HG03571 (cell line): ENCODE measurements around the gene TNIK.
"Not testable (repeated sequence)": the region's sequence is repeated elsewhere in the genome, so short reads cannot be mapped to it uniquely, and the experiment has no call there.

Source experiments
- ATAC-seq: cut with Tn5 transposase; IDR thresholded peaks from one replicate; pipeline ENCODE4 v1.9.1; 2021; ENCODE audit not compliant: unreplicated experiment

TNIK gene

DNA sequence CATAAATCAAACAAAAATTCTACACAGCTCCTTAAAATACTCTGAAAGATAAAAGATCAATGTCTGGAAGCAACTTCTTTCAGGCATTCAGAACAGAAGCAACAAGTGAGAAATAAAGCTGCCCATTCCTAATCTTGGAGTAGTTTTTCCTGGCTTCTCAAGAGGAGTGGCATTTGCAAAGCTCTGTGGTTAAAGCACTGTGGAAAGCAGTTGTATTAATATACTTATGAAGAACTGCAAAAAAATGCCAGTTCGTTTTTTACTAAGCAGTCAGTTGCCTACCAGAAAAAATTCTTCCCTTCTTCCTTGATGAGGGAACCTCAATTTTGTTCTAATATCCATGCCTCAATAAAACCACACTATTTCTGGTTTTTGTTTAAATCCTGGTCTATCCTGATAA lies 197.8 kb downstream of the TNIK start:
- ATAC-seq: no peak

DNA sequence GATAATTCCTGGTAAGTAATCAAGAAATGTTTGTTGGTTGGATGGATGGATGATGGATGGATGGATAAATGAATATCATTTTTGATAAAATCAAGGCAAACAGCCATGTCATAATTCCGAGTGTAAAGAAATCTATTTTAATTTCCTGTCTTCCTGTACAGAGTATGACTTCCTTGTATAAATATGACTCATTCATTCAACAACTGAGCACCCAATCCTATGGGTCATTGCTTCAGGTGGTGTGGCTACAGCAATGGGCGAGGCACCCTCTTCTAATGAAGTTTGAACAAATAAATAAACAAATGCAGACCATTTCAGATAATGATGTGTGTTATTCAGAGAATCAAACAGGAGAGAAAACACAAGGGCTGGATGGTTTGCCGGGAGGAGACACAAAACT lies 198.7 kb downstream of the TNIK start:
- ATAC-seq: peak; percentile 37

DNA sequence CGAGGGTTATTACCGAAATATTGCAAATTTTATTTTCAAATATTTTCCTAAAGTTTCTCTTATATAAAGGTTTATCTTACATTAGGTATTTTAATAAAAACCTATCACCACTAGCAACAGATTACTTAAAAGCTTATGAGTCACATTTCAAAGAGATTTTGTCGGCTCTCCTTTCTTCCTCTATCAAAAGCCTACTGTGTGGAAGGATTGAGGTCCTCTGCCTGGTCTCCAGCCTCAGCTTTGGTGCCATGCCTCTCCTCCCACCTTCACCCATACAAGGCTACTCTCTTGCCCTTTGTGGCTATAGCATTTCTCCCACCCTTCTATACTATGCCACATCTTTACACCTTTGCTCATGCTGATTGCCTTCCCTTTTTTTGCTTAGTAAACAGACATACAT lies 199.3 kb downstream of the TNIK start:
- no peak for ATAC-seq

DNA sequence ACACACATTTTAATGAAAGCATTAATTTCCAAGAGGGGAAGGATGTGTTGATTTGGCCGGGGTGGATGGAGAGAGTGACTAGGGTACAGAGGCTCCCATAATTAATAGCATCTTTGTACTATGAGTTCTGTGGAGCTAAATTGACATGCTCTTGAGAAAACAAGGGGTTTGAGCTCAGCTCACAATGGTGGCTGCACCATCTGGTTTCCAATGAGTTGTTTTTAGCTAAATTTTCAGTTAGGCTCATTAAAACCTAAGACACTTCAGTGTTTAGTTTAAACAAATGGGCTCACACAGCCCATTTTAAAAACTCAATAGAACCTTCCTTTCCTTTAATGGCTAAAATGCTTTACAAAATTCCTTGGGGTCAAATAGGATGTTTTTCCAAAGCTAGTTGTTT lies 199.7 kb downstream of the TNIK start:
- ATAC-seq: no peak

DNA sequence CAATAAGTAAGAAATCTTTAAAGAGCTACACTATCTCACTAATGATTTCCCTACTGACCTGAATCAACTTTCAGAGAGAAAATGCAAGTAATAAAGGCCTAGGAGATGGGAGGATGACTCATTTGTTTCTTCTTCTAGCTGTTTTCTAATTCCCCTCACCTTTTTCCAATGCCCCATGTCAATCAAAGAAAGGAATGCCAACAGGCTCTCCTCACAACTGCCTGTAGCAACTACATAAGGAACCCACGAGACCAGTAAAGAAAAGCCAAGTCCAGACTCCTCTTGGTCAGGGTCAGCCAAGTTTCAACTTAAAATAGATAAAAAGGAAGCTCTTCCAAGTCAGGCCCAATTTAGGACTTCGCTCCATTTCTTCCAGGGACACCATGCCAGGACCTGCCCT lies 201.9 kb downstream of the TNIK start:
- no peak for ATAC-seq

DNA sequence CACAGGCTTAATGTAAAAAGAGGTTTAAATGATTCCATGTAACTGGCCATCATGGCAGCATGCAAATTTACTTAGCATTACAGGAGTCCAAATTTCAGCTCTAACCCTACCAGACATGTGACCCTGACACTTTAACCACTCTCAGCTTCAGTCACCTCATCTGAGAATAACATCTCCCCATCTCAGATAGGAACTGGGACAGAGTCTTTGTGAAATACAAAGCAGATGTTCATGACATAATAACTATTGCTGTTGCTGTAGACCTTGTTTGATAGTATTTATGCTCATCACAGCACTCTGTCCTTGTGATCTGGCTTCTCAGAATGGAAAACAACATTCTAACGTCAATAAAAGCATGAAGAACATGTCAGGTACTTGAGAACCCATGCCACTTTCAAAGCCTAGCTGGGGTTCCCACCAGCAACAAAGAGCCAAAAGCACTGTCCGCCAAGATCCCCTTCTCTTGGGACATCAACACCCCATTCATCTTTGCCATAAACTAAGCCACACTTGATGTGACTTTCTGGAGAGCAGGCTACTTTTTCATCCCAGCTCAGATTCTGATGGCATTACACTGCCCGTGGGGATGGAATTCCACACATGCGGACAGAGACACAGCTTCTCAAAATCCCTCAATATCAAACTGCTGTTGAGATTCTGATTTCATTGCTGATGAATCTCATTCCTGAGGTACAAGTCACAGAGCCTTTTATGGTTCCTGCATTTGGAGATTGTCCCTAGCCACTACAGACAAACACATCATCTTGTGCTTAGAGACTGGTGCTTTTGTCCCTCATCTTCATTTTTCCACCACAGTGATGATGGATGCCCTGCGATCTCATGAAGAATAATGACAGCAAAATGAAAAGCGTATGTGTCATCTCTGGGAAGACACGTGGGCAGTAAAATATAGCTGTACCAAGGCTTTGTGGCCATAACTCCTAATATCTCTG lies 202.7 kb downstream of the TNIK start:
- ATAC-seq: peak; percentile 32

DNA sequence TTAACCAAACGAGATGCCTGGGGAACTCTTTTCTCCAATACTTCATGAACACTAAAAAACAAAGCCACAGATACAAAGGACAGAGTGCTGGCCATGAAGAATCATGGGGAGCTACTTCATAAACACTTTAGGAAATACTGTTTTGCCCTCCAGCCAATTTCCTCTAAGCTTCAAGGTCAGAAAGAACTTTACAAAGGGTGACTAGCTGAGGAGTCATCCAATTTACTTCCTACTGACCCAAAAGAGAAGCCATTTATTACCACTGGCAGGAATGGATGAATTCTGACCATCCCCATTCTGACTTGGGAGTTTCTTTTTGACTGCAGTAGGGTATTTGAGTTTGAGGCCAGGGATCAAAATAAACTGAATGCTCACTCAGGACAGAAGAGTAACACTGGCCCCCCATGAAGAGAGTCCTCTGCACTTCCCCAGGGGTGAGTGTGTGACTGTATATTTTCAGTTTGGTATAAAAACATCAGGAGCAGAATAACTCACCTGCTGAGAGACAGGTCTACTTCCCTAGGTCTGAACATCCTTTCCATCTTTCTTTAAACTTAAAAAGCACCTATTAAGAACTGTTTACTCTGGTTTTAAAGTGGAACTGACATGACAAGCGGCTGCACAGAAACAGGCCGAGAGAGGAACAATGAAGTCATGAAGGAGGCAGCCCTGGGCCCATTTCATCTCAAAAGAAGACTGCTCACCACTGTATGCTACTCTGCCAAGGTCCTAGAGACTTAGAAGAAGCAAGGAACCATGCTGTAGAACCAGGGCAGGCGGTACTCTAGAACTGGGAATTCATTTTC lies 203.6 kb downstream of the TNIK start:
- no peak for ATAC-seq

DNA sequence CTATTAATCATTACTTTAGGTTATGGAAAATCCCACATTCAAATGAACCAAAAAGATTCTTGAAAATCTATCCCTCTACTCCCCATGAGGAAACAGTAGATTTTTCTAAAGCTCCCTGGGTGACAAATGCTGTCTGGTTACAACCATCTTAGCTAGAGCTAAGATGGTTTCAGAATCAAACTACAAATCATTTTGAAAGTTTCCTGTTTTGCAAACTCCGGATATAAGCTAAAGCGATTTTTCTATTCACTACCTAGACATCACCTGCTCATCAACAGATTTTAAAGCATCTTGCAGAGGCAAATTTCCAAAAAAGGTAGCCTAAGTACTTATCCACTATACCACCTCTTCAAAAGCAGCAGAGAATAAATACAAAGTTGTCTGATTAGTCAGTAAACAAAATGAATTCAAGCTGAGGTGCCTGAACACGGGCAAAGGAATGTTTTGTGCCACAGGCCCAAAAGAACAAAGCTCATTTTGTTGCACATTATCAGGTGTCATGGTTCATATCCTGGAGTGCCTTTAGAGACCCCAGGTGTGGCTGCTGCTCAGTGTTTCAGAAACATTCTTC lies 204.9 kb downstream of the TNIK start:
- peak; percentile 66 for ATAC-seq

DNA sequence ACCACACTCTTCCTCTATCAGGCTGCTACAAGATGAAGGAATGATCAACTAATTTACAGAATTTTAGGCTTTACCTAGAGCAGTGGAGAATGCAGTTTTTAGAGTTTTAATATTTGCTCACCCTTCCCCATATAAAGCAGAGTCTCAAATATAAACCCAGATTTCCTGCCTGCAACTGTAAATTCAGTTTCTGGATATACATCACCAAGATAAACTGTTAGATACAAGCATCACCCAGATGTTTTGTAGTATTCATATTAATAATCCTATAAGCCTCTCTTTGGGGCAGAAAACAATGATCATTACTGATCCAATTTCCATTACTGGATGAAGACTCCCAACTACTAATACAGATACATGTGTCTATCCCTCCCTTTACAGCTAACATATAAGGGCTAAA lies 205.9 kb downstream of the TNIK start:
- no peak for ATAC-seq

DNA sequence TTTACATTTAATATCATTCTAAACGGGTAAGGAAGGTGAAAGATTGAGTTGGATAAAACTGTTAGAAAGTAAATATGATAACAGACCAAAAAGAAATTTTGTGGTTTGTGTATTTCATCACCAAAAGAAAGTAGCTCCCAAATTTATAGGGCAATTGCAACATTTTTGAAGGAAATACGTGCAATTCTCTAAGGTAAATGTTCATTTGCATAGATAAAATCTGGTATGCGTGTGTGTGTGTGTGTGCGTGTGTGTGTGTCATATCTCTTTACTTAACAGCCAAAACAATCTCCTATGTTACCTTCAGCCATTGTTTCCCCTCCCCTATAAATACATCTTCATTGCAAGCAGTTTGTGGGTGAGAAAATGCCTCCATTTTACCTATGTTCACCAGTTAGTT lies 208.4 kb downstream of the TNIK start:
- no peak for ATAC-seq

DNA sequence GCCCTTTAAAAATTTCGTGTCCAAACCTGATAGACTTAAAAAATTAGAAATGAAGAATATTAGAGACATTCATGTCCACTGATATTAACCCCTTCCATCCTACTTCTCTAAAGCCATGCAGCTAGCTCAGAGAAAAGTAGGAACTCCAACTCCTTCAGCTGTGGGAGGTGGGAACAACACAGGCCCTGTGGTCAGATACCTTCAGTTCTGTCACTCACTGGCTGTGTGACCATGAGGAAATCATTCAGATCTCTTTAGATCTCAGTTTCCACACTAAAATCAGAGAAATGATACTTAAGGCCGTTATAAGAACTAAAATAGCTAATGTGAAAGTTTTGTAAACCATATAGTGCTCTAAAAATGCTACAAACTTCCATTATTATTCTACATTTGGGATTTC lies 209.8 kb downstream of the TNIK start:
- ATAC-seq: no peak

DNA sequence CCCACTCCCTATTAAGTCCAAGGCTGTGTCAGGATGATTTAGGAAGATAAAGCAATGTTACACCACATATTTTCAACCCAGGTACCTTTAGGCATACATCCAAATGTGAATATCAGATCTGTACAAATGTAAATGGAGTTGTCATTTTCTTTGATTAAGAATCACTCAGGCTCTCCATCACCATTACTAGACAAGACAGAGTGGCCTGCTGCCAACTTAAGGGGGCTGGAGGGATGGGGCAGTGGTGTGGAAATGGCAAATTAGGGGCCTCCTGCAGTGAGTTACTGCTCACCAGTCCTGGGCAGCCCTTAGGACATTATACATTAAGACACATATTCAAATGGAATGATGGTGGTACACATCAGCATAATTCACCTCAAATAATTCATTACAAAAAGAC lies 211.0 kb downstream of the TNIK start:
- ATAC-seq: peak; percentile 9

DNA sequence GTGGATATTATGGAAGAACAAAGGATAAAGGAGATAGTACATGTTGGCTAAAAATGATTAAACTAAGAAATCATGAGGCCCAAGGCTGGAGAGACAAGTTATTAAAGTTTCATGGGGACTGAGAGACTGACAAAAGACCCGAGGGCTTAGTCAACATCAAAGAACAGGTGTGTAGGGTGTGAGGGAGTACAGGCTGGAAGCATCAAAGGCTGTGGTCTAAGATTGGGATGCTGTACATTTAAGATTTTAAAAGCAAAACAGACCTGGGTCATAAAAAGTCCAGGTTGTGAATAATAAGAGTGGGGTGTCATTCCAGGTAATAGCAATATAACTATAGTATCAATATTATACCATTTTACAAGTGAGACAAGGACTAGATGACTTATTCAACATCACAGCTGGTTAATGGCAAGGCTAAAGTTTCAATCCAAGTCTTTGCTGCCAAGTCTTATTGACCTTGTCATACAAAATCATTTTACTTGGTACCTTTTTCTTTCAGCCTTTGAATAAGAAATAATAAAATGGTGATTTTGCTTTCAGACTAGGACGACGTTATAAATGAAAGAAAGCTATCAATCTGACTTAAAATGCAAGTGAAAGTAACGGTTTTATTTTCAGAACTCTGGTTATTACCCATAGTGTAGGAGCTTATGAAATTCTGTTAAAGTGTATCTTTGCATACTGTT lies 211.6 kb downstream of the TNIK start:
- ATAC-seq: peak; percentile 81

DNA sequence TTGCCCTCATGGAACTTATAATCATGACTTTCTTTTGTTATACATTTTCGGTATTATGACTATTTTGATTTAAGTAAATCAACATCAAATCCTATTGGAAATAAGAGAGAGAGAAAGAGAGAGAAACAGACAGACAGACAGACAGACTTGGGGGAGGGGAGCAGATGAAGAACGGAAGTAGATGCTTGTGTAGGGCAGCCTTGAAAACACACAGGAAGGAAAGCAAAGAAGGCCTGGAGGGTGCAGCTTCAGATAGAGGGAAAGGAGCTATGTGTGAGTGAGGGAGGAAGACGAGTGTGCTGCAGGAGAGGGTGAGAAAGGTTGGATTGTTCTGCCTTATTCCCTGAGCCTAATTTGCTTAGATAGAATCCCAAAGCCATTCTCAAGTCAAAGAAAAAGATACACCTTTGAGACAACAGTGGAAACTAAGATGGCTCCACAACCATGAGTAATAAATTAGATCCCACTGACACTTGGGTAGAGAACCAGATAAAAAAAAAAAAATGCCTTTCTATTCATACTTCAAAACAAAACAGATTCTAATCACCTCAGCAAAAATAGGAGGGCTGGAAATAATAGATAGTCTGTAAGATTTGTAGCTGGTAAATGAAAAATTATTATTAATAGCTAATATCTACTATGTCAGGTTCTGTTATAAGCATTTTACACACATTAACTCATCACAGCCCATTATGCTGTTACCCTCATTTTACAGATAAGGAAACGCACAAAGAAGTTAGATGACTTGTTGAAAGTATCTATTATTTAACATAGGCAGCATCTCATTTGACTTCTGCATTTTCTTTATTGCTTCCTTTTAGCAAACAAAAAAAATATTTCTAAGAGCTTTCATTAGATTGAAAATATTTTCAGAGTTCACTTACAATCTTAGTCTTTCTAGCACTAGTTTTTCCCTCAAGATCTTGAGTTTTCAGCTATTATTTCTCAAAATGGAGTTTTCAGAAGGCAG lies 214.1 kb downstream of the TNIK start:
- no peak for ATAC-seq

DNA sequence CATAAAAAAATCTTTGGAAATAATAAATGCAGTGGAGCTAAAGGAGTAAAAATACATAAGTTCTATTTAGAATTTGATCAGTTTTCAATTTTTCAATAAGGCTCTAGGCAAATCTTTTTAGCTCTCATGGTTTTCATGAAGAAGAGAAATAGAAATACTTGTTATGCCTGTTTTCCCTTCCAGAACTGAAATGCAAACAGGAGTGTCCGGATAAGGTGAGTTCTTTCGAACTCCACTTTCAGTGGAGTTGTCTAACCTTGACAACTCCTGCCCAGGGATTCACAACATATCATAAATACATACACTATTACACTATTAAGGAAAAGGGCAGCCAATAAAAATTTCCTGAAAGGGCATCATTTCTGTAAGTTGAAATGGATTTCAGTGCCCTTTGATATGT lies 217.3 kb downstream of the TNIK start:
- ATAC-seq: no peak

DNA sequence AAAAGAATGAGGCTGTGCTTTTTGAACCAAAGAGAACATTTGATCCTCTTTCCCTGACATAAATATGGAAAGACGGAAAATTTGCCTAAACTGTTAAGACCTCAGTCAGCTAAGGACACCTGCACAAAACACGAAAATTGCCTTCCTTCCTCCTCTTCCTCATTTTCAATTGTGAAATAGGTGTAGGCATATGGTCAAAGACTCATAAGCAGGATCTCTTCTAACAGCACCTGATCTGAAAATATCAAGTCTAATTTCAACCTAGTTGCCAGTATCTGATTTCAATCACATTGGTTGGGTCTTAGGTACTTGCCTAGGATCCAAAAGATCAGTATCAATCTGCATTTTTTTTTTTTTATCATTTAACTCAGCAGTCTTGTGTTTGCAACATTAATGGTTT lies 218.0 kb downstream of the TNIK start:
- ATAC-seq: no peak

DNA sequence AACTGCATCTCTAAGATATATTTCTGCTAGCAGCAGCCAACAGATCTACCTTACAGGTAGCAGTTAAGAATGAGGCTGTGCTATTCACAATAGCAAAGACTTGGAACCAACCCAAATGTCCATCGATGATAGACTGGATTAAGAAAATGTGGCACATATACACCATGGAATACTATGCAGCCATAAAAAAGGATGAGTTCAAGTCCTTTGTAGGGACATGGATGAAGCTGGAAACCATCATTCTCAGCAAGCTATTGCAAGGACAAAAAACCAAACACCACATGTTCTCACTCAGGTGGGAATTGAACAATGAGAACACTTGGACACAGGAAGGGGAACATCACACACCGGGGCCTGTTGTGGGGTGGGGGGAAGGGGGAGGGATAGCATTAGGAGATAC lies 218.6 kb downstream of the TNIK start:
- not testable (repeated sequence) for ATAC-seq

DNA sequence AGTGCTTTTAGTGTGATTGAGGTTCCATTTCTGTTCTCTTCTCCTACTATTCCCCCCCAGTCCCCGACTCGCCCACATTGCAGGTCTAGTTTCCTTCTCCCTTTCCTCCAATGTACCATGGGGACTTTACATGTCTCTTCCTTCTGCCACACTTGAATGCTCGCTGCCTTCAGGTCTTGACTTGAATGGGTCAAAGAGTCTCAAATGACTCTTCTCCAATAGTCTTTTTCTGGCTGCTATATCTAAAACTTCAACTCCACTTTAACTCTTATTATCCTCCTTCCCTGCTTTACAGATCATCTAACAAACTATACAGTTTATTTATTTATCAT lies 219.7 kb downstream of the TNIK start:
- ATAC-seq: no peak

DNA sequence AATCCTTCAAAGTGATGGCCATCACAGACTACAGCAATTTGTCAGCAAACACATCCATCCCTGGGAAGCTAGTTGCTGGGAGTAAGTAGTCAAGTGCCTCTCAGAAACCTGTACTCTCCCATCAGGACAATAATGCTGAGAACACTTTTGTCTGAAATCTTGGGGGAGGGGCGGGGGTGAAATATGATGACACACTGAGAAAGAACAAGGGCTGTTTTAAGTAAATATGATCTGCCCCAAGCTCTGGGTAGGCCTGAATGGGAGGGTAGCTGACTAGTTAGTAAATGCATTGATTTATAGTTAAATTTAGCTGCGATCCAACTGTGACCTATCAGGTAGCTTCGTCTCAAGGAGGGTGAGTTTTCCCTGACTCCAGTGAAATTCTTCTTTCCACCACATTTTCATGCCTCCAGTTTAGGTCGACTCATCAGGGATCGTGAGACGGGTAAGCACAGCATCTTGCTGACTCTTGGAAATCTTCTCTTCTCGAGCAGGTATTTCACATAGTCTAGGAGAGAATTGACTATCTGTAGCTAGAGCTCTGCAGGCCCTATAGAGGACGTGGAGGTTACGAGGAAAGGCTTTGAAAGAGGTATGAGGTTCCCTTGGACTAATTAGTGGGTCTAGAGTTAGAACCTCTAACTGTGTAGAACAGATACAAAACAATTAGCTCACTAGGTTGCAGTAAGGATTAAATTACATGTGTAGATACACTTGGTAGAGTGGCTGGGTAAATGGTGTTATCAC lies 220.3 kb downstream of the TNIK start:
- no peak for ATAC-seq

DNA sequence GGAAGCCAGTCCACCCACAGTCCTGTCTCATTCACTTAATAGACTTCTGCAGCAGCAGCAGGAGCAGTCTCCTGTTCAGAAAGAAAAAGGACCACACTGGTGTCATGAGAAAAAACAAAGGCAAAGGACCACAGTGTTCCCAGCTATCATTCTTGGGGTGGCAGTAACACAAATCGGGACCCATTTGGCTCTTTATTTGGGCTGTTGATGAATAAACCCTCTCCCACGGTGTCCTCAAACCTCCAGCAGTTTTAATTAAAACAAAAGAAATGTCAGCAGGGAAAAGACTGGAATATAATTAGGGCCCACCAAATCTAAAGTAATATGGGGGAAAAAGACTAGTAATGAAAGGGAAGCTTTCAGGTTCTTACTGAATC lies 223.2 kb downstream of the TNIK start:
- ATAC-seq: no peak
